Kidney (tissue), 14 donors: ENCODE data around the gene TARBP1. TPM values are rescaled to one million over a fixed set of nuclear protein-coding genes. Genes with fewer than 3 reads are reported as not detected.

ENCODE experiments used
- DNase-seq, 5 donors: peaks; one replicate each; pipeline ENCODE4 v3.0.0-alpha.2; 2013 to 2020
- FAIRE-seq: peaks from 2 replicates; lab custom pipeline; 2012; peaks lifted over from hg19 to GRCh38; lab: Jason Lieb, UNC
- H3K27ac ChIP-seq, 2 donors: one replicate each; pipeline ENCODE4 v1.7.0; 2013; ENCODE audit warnings: low read depth in 2 of 2, low read length in 2 of 2, inconsistent platforms in 1 of 2
- H3K27me3 ChIP-seq: one replicate; pipeline ENCODE4 v1.7.1; 2013; ENCODE audit warnings: low read length, inconsistent platforms; ENCODE audit not compliant: control insufficient read depth, insufficient read depth
- H3K36me3 ChIP-seq, 3 donors: one replicate each; pipeline versions ENCODE4 v1.7.0 to v1.7.1; 2013; ENCODE audit warnings: low read length in 3 of 3, control low read depth in 1 of 3, inconsistent platforms in 1 of 3; ENCODE audit not compliant: insufficient read depth in 3 of 3, control insufficient read depth in 2 of 3
- H3K4me1 ChIP-seq, 3 donors: one replicate each; pipeline versions ENCODE4 v1.7.0 to v1.7.1; 2013; ENCODE audit warnings: low read length in 3 of 3, inconsistent platforms in 1 of 3, low read depth in 1 of 3; ENCODE audit not compliant: control insufficient read depth in 2 of 3, insufficient read depth in 2 of 3
- H3K4me3 ChIP-seq, 3 donors: one replicate each; pipeline versions ENCODE4 v1.7.0 to v1.8.1; 2013; ENCODE audit warnings: low read length in 3 of 3, control low read depth in 1 of 3, inconsistent platforms in 1 of 3
- H3K9ac ChIP-seq, 3 donors: one replicate each; pipeline versions ENCODE4 v1.7.0 to v1.7.1; 2013; ENCODE audit warnings: low read length in 3 of 3, control low read depth in 1 of 3, inconsistent platforms in 1 of 3
- H3K9me3 ChIP-seq, 3 donors: one replicate each; pipeline versions ENCODE4 v1.7.0 to v1.7.1; 2013; ENCODE audit warnings: low read length in 3 of 3, control low read depth in 1 of 3, inconsistent platforms in 1 of 3; ENCODE audit not compliant: control insufficient read depth in 2 of 3, insufficient read depth in 1 of 3
- intact Hi-C: fragments of 100-400 bp; cut with DNase I; formaldehyde crosslinking; loops from one replicate; pipeline ENCODE4 v1.11.1; 2022
- polyA plus RNA-seq: library from polyadenylated mRNA; stranded (reverse); fragments of 350-450 nt; fragmentation: Illumina TruSeq; extraction: RNeasy Lipid Tissue Mini Kit (QIAGEN cat#74804); gene quantifications from one replicate; pipeline ENCODE4 v1.2.3, GENCODE V29; 2014; ENCODE audit warnings: low read depth, low replicate concordance; ENCODE audit not compliant: insufficient read depth
- total RNA-seq: library from RNA; stranded (reverse); fragmentation: NEBNext Ultra II Directional; extraction: Animal tissue kit (Norgen Biotek cat#: 25700); gene quantifications from one replicate; pipeline ENCODE4 v1.2.1, GENCODE V29; 2021
- TF ChIP-seq, protein P1 (sequence below): IDR thresholded peaks from 3 replicates; pipeline ENCODE4 v1.5.1; 2012; ENCODE audit warnings: mild to moderate bottlenecking, moderate library complexity, borderline replicate concordance; ENCODE audit not compliant: insufficient read depth; ENCODE audit errors: extremely low read depth
- donor health status: control.
- donor health status: control.
- donor health status: control.
- donor health status: control.
- donor health status: control.
- donor health status: DM: yes; HTN: yes; CAD: no.
- donor health status: Normal renal cell carcinoma (clear cell type).

The TARBP1 gene
- total and polyA plus RNA-seq, 2 donors from 2014 or later, result 14.3 to 26.2 TPM

DNA sequence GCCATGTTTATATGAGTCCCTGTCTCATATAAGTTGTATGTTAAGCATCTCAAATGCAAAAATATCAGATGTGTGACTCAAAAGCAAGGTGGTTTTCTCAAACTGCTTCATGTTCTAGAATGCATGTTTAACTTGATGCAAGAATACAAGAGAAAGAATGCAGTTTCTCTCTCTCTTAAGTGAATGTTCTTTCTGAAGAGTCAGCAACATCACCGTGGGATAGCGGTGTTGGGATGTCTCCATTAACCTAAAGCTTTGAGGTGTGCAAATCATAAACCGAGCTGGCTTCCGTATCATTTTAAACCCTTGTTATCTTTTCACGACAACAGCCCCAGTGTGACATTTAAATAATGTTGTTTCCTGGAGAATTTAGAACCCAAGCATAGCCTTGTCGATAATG lies 48.4 kb upstream of the TARBP1 start:
- no peak overlapping the region for H3K4me3 ChIP-seq
- no peaks in the 10 kb centered on the region for H3K27me3 ChIP-seq
- H3K27ac ChIP-seq, result no peak overlapping the region
- peak in 1 of 5 donors; percentile 5 for DNase-seq
- H3K9ac ChIP-seq, result no peak overlapping the region
- no peaks in the 10 kb centered on the region for H3K9me3 ChIP-seq
- TF ChIP-seq, protein P1, sequence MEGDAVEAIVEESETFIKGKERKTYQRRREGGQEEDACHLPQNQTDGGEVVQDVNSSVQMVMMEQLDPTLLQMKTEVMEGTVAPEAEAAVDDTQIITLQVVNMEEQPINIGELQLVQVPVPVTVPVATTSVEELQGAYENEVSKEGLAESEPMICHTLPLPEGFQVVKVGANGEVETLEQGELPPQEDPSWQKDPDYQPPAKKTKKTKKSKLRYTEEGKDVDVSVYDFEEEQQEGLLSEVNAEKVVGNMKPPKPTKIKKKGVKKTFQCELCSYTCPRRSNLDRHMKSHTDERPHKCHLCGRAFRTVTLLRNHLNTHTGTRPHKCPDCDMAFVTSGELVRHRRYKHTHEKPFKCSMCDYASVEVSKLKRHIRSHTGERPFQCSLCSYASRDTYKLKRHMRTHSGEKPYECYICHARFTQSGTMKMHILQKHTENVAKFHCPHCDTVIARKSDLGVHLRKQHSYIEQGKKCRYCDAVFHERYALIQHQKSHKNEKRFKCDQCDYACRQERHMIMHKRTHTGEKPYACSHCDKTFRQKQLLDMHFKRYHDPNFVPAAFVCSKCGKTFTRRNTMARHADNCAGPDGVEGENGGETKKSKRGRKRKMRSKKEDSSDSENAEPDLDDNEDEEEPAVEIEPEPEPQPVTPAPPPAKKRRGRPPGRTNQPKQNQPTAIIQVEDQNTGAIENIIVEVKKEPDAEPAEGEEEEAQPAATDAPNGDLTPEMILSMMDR, result no peak
- H3K4me1 ChIP-seq, result peaks cover 6 to 26% (median 20%) of the 10 kb centered on the region in 3 donors
- no peak for FAIRE-seq
- intact Hi-C loops, result no loop called here
- H3K36me3 ChIP-seq, result no peaks in the 10 kb centered on the region

DNA sequence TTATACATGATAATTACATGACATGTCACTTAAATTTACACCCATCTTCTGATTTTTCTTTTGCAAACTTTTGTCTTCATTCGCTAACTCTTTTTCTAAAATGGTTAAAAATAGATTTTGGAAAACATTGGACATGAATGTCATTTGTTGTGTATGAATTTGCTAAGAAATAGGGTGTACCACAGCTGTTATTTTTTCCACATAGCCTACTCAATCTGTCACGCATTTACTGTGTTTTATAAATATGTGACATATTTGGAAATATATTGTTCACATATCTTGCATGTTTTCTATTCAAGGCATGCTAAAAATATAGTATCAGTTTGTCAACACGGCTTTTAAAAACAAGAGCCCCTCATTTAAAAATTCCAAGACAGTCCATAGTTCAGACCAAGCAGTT lies 47.9 kb upstream of the TARBP1 start:
- FAIRE-seq (no peak), DNase-seq (peak in 1 of 5 donors; percentile 56)
- Histone ChIP-seq H3K4me1 (peaks cover 6 to 22% (median 17%) of the 10 kb centered on the region in 3 donors), H3K9me3 (no peaks in the 10 kb centered on the region), H3K27ac (no peak overlapping the region), H3K9ac (no peak overlapping the region), H3K27me3 (no peaks in the 10 kb centered on the region), H3K4me3 (no peak overlapping the region), H3K36me3 (no peaks in the 10 kb centered on the region)
- intact Hi-C loops, result no loop called here
- TF ChIP-seq, protein P1, result no peak

DNA sequence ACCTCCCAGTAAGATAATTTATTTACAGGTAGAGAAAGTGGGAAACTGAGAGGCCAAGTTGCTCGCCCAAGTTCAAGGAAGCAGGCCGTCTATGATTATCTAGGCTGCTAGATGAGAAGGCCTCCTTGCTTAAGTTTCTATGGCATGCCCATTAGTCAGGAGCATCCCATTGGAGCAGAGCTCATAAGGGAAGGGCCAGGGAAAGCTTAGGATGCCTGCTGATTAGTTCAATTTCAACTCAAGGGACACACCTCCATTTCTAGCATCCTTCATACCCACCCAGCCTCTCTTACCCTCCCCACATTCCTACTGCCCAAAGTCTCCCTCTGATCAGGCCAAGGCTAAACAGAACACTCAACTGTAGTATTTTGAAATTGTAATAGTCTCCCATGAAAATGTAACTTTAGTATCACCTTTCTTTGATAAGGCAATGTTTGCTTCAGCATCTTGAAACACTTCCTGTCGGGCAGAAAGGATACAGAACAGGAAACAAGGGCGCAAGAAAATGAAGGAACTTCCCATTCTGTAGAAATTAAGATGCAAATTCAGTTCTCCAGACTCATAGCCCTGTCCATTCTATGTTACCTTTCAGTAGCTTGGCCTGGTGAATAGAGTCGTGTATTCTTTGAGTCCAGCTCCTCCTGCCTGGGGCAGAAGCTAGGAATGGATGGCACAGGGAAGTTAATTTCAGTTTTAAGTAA lies 46.3 kb upstream of the TARBP1 start:
- no peaks in the 10 kb centered on the region for H3K36me3 ChIP-seq
- DNase-seq, result no peak
- intact Hi-C loops, result no loop called here
- FAIRE-seq, result no peak
- no peaks in the 10 kb centered on the region for H3K27me3 ChIP-seq
- H3K4me3 ChIP-seq, result no peak overlapping the region
- TF ChIP-seq, protein P1, result no peak
- H3K9me3 ChIP-seq, result no peaks in the 10 kb centered on the region
- H3K27ac ChIP-seq, result no peak overlapping the region
- H3K9ac ChIP-seq, result no peak overlapping the region
- H3K4me1 ChIP-seq, result peaks cover 6 to 22% (median 16%) of the 10 kb centered on the region in 3 donors

DNA sequence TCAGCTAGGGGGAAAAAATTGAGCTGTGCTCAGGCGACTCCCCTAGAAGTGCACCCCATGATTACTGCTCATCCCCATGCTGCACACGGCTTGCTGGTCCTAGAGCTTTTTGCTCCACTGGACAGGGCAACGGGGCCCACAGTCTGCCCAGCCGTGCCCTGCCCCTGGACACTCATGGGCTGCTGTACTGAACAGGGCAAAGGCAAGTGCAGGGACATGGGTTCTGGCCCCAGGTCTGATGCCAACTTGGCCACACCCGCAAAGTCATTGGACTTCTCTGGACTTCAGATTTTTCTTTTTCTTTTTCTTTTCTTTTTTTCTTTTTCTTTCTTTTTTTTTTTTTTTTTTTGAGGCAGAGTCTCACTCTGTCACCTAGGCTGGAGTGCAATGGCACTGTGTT lies 42.9 kb upstream of the TARBP1 start:
- H3K4me1 ChIP-seq, result peaks cover 6 to 19% (median 11%) of the 10 kb centered on the region in 3 donors
- H3K9ac ChIP-seq, result no peak overlapping the region
- no peaks in the 10 kb centered on the region for H3K36me3 ChIP-seq
- no peak for FAIRE-seq
- intact Hi-C loops, result no loop called here
- no peak overlapping the region for H3K27ac ChIP-seq
- H3K4me3 ChIP-seq, result no peak overlapping the region
- TF ChIP-seq, protein P1, result no peak
- no peaks in the 10 kb centered on the region for H3K9me3 ChIP-seq
- no peak for DNase-seq
- H3K27me3 ChIP-seq, result no peaks in the 10 kb centered on the region
